GM13976 (cell line): ENCODE results near the gene PCBD1.

Experiments used
- DNase-seq: peaks from one replicate; pipeline ENCODE4 v3.0.0; 2012; ENCODE audit warnings: low spot score
- CTCF ChIP-seq: IDR thresholded peaks from 2 replicates; pipeline ENCODE4 v1.5.1; 2012; ENCODE audit warnings: borderline replicate concordance, mild to moderate bottlenecking; ENCODE audit not compliant: insufficient read depth; ENCODE audit errors: extremely low read depth, missing control alignments, control extremely low read depth
- in situ Hi-C: fragments of 300-500 bp; cut with MboI; formaldehyde crosslinking; loops from one replicate; pipeline ENCODE4 v1.12.0; 2022; ENCODE audit warnings: low sequenced_read_pairs, mixed read lengths, inconsistent platforms; ENCODE audit not compliant: unreplicated experiment

Gene PCBD1

GRCh38 chr10:70913191-70913892 is 25.0 kb upstream of the PCBD1 start:
- no peak for TF ChIP-seq CTCF
- no peak for DNase-seq
- in situ Hi-C loops: no loop called here

DNA sequence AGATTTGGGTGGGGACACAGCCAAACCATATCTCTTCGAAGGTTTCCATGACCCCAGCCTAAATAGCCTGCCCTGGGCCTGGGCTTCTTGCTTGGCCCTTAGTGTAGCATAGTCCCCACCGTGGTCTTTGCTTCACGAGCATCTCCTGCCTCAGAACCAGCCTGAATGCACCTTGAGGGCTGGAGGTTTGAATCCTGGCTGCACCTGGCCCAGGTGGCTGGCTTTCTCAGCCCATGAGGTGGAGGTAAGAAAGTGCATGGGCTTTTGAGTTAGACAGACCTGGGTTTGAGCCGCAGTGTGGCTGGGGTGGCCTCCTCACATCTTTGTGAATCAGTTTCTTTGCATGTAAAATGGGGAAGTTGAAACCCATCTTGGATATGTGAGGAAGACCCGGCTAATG is 24.2 kb upstream of the PCBD1 start:
- TF ChIP-seq CTCF: no peak
- in situ Hi-C loops: no loop called here
- no peak for DNase-seq

- TF ChIP-seq CTCF: no peak
- in situ Hi-C loops: no loop called here
- no peak for DNase-seq
These were observed 23.0 kb upstream of the PCBD1 start for GRCh38 chr10:70911386-70911785.

DNA sequence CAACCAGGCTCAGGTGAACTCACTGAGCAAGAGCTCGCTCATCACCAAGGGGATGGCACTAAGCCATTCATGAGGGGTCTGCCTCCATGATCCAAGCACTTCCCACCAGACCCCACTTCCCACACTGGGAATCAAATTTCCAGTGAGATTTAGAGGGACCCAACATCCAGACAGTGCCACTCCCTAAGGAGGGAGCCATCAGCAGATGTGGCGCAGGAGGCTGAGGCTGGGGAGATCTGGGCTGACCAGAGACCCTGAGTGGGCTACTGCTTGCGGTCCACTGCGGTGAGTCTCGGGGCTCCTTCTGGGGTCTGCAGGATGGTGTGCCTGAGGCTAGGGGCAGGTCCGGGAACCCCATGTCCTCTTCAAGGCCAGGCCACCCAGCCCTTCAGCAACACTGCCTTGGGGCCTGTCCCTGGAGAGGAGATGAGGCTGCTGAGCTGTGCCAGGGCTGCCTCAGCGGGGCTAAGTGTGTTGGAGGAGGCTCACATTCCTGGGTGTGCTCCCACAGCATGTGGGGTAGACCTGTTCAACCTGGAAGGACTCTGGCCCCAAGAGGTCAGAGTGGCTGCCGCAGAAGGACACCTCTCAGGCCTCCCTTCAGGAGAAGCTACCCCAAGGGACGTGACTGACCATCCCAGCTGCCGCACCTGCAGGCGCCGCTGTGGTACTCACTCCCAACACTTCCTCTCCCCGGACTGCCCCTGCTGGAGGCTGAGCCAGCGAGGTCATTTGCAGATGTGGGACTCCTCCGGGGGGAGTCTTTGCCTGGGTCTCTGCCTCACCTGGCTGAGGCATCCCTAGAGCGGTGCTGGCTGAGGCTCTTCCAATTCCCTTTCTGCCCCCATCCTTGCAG is 22.3 kb upstream of the PCBD1 start:
- no peak for TF ChIP-seq CTCF
- in situ Hi-C loops: no loop called here
- no peak for DNase-seq

DNA sequence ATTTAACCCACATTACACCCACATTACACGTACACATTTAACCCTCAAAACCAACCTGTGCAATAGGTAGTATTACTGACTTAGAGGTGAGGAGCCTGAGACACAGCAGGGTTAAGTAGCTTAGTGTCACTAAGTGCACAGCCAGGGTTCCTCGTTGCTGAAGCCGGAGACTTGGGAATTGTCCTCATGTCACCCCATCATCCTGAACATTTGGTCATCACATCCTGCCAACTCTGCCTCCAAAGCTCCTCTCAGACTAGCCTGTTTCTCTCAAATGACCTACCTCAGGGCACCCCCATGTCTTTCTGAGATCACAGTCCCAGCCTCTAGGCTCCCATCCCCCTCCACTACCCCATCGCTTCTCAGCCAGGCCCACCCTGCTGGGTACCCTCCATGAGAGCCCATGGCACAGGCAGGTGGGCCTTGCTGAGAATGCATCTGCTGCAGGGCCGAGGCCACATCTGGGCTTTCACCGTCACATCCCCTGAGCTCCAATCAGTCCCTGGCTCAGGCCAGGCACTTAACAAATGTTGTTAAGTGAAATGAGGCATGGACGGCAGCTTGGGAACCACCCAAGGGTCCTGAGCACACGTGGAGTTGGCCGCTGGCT is 21.1 kb upstream of the PCBD1 start:
- TF ChIP-seq CTCF: no peak
- in situ Hi-C loops: no loop called here
- DNase-seq: no peak

GRCh38 chr10:70908406-70909296 is 20.3 kb upstream of the PCBD1 start:
- in situ Hi-C loops: no loop called here
- no peak for TF ChIP-seq CTCF
- DNase-seq: no peak
